MM.1S (cell line): ENCODE results near the gene ZIC4.

Source experiments
- DNase-seq: peaks from one replicate; pipeline ENCODE4 v3.0.0-alpha.2; 2015
- H2AFZ ChIP-seq: fragments of 300-600 bp; sonication (generic); 2 replicates; pipeline ENCODE4 v1.6.0; 2016; ENCODE audit warnings: antibody characterized with exemption, low read length
- H3F3A ChIP-seq: fragments of 300-600 bp; sonication (generic); 2 replicates; pipeline ENCODE4 v1.6.1; 2016; ENCODE audit warnings: mild to moderate bottlenecking, antibody characterized with exemption, low read length, moderate library complexity, mixed read lengths; ENCODE audit not compliant: insufficient read depth
- H3K27ac ChIP-seq: fragments of 300-600 bp; sonication (generic); 2 replicates; pipeline ENCODE4 v1.5.1; 2016; ENCODE audit warnings: mild to moderate bottlenecking, low read length
- H3K27me3 ChIP-seq: fragments of 300-600 bp; sonication (generic); replicated peaks from 2 replicates; pipeline ENCODE4 v1.6.0; 2016; ENCODE audit warnings: low read length; ENCODE audit not compliant: insufficient read depth
- H3K36me3 ChIP-seq: fragments of 300-600 bp; sonication (generic); replicated peaks from 2 replicates; pipeline ENCODE4 v1.6.1; 2016; ENCODE audit warnings: mild to moderate bottlenecking, low read length, mixed read lengths; ENCODE audit not compliant: insufficient read depth
- H3K4me1 ChIP-seq: fragments of 300-600 bp; sonication (generic); 2 replicates; pipeline ENCODE4 v1.6.1; 2016; ENCODE audit warnings: low read length, mixed read lengths
- H3K4me2 ChIP-seq: fragments of 300-600 bp; sonication (generic); 2 replicates; pipeline ENCODE4 v1.6.0; 2016; ENCODE audit warnings: low read depth, low read length
- H3K4me3 ChIP-seq: fragments of 300-600 bp; sonication (generic); 2 replicates; pipeline ENCODE4 v1.5.1; 2016; ENCODE audit warnings: low read length, mixed read lengths
- H3K79me2 ChIP-seq: fragments of 300-600 bp; sonication (generic); 2 replicates; pipeline ENCODE4 v1.6.1; 2016; ENCODE audit warnings: mixed run types, low read length, mixed read lengths
- H3K9ac ChIP-seq: fragments of 300-600 bp; sonication (generic); 2 replicates; pipeline ENCODE4 v1.6.1; 2016; ENCODE audit warnings: low read length, mixed read lengths
- H3K9me2 ChIP-seq: fragments of 300-600 bp; sonication (generic); replicated peaks from 2 replicates; pipeline ENCODE4 v1.6.1; 2016; ENCODE audit warnings: mild to moderate bottlenecking, low read length, mixed read lengths; ENCODE audit not compliant: insufficient read depth
- H3K9me3 ChIP-seq: fragments of 300-600 bp; sonication (generic); replicated peaks from 2 replicates; pipeline ENCODE4 v1.6.1; 2016; ENCODE audit warnings: mild to moderate bottlenecking, low read length, mixed read lengths; ENCODE audit not compliant: insufficient read depth
- H4K20me1 ChIP-seq: fragments of 300-600 bp; sonication (generic); 2 replicates; pipeline ENCODE4 v1.6.1; 2016; ENCODE audit warnings: mild to moderate bottlenecking, low read length, moderate library complexity, mixed read lengths; ENCODE audit not compliant: insufficient read depth
- EZH2 ChIP-seq: fragments of 300-600 bp; sonication (generic); optimal IDR thresholded peaks from 2 replicates; pipeline ENCODE3; 2017; ENCODE audit warnings: low read depth, mild to moderate bottlenecking, antibody characterized with exemption, low read length, mixed read lengths
- EZH2phosphoT487 ChIP-seq: fragments of 300-600 bp; sonication (generic); IDR thresholded peaks from 2 replicates; pipeline ENCODE4 v1.6.1; 2018; ENCODE audit warnings: antibody characterized with exemption, low read length
- TF ChIP-seq, protein P1 (sequence below): fragments of 300-600 bp; sonication (generic); IDR thresholded peaks from 2 replicates; pipeline ENCODE4 v1.5.1; 2016; ENCODE audit warnings: antibody characterized with exemption, low read length, mixed read lengths

ZIC4 gene

GRCh38 chr3:147369661-147370123 lies 36.7 kb downstream of the ZIC4 start:
- no peak for TF ChIP-seq EZH2
- TF ChIP-seq, protein P1, sequence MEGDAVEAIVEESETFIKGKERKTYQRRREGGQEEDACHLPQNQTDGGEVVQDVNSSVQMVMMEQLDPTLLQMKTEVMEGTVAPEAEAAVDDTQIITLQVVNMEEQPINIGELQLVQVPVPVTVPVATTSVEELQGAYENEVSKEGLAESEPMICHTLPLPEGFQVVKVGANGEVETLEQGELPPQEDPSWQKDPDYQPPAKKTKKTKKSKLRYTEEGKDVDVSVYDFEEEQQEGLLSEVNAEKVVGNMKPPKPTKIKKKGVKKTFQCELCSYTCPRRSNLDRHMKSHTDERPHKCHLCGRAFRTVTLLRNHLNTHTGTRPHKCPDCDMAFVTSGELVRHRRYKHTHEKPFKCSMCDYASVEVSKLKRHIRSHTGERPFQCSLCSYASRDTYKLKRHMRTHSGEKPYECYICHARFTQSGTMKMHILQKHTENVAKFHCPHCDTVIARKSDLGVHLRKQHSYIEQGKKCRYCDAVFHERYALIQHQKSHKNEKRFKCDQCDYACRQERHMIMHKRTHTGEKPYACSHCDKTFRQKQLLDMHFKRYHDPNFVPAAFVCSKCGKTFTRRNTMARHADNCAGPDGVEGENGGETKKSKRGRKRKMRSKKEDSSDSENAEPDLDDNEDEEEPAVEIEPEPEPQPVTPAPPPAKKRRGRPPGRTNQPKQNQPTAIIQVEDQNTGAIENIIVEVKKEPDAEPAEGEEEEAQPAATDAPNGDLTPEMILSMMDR, result no peak
- TF ChIP-seq EZH2phosphoT487, result no peak
- H3K4me3 ChIP-seq, result no peak overlapping the region

GRCh38 chr3:147369231-147369630 lies 37.1 kb downstream of the ZIC4 start:
- no peaks in the 10 kb centered on the region for H3K27me3 ChIP-seq

More at GRCh38 chr3:147369661-147370123, 36.7 kb downstream of the ZIC4 start:
- H3K9me3 ChIP-seq, result no peaks in the 10 kb centered on the region
- H3K36me3 ChIP-seq, result no peaks in the 10 kb centered on the region
- H3K4me1 ChIP-seq, result no peaks in the 10 kb centered on the region
- H3K27ac ChIP-seq, result no peak overlapping the region
- no peaks in the 10 kb centered on the region for H3K9me2 ChIP-seq
- H3K9ac ChIP-seq, result no peak overlapping the region
- no peak overlapping the region for H2AFZ ChIP-seq
- DNase-seq, result no peak
- no peak overlapping the region for H3K4me2 ChIP-seq
- no peaks in the 10 kb centered on the region for H3K79me2 ChIP-seq
- H3F3A ChIP-seq, result no peaks in the 10 kb centered on the region
- no peaks in the 10 kb centered on the region for H3K27me3 ChIP-seq
- H4K20me1 ChIP-seq, result no peaks in the 10 kb centered on the region

DNA sequence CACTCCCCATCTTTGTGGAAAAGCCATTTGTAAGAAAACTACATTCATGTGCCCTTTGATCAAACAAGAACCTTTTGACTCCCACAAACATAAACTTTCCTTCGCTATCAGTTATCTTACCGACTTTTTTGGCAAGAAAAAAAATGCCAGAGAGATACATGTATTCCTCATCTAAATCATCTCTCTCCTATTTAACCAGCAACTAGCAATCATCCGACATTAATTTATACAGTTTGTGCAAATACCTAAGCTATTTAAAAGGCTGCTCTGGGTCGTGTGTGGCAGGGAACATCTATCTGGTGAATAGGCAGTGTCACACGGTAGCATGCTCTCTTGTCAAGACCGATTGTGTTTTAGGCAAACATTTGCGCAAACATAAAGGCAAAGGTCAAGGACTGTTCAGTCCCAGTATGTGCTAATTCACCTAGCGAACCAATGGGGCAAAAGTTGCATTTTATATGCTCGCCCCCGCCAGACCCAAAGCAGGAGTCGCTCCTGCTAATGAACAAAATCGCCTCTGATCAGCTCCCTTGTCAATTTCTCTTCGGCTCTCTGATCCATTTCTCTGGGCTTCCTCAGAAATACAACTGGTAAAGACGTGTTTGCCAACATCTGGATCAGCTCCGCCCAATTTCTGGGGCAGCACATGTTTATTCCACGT lies 37.7 kb downstream of the ZIC4 start:
- DNase-seq, result no peak
- H3K4me3 ChIP-seq, result no peak overlapping the region
- no peak for TF ChIP-seq EZH2
- no peak overlapping the region for H2AFZ ChIP-seq
- no peak overlapping the region for H3K27ac ChIP-seq
- no peak overlapping the region for H3K9ac ChIP-seq
- no peaks in the 10 kb centered on the region; the same call in 1 of the 2 replicates for H3K9me2 ChIP-seq
- no peaks in the 10 kb centered on the region for H3F3A ChIP-seq
- no peaks in the 10 kb centered on the region for H3K79me2 ChIP-seq
- H3K36me3 ChIP-seq, result no peaks in the 10 kb centered on the region
- H3K4me2 ChIP-seq, result no peak overlapping the region
- no peaks in the 10 kb centered on the region for H4K20me1 ChIP-seq
- H3K9me3 ChIP-seq, result no peaks in the 10 kb centered on the region
- H3K27me3 ChIP-seq, result no peaks in the 10 kb centered on the region
- no peaks in the 10 kb centered on the region for H3K4me1 ChIP-seq

More at GRCh38 chr3:147369231-147369630, 37.1 kb downstream of the ZIC4 start:
- H3K4me3 ChIP-seq, result no peak overlapping the region
- no peaks in the 10 kb centered on the region for H3K9me3 ChIP-seq
- no peak overlapping the region for H3K4me2 ChIP-seq
- no peaks in the 10 kb centered on the region for H3K79me2 ChIP-seq
- H3K9me2 ChIP-seq, result no peaks in the 10 kb centered on the region
- H3K4me1 ChIP-seq, result no peaks in the 10 kb centered on the region
- no peak overlapping the region for H3K27ac ChIP-seq
- no peak for DNase-seq
- TF ChIP-seq EZH2phosphoT487, result no peak
- no peak for TF ChIP-seq EZH2
- TF ChIP-seq, protein P1, result no peak
- no peaks in the 10 kb centered on the region for H3K36me3 ChIP-seq
- H3F3A ChIP-seq, result no peaks in the 10 kb centered on the region
- H2AFZ ChIP-seq, result no peak overlapping the region
- H3K9ac ChIP-seq, result no peak overlapping the region
- H4K20me1 ChIP-seq, result no peaks in the 10 kb centered on the region

- Histone ChIP-seq H4K20me1 (no peaks in the 10 kb centered on the region), H3K4me2 (no peak overlapping the region), H3K79me2 (no peaks in the 10 kb centered on the region), H3K4me1 (no peaks in the 10 kb centered on the region), H3K9me3 (no peaks in the 10 kb centered on the region), H3K9me2 (no peaks in the 10 kb centered on the region; the same call in 1 of the 2 replicates), H3K9ac (no peak overlapping the region), H3K36me3 (no peaks in the 10 kb centered on the region), H3K27ac (no peak overlapping the region), H3K4me3 (no peak overlapping the region), H3K27me3 (no peaks in the 10 kb centered on the region), H2AFZ (no peak overlapping the region), H3F3A (no peaks in the 10 kb centered on the region)
- TF ChIP-seq EZH2phosphoT487 (no peak), EZH2 (no peak)
- DNase-seq, result no peak
Measured at GRCh38 chr3:147368151-147368550, 38.2 kb downstream of the ZIC4 start.
